AG04449 (cell line): Measurements from ENCODE around the gene CEP83.

ENCODE experiments used
- CTCF ChIA-PET: fragments of 350-600 bp; formaldehyde crosslinking; extraction: SDS; loops from one replicate; lab custom pipeline; 2021; ENCODE audit warnings: antibody characterized with exemption; lab: Yijun Ruan, JAX
- POLR2A ChIA-PET: fragments of 400-600, 350-600 bp; formaldehyde crosslinking; extraction: SDS; loops from one replicate; lab custom pipeline; 2020; ENCODE audit warnings: antibody characterized with exemption, inconsistent platforms; lab: Yijun Ruan, JAX
- DNase-seq: peaks from one replicate; pipeline ENCODE4 v3.0.0-alpha.2; 2010; ENCODE audit warnings: low read depth, low spot score
- H3K4me3 ChIP-seq: 2 replicates; pipeline ENCODE4 v1.5.1; 2011; ENCODE audit warnings: low read depth, mild to moderate bottlenecking, control low read depth, low read length
- TF ChIP-seq, protein P1 (sequence below): IDR thresholded peaks from one replicate; pipeline ENCODE4 v1.5.1; 2011; ENCODE audit warnings: mild to moderate bottlenecking, moderate library complexity, low read length, control low read depth, inconsistent platforms; ENCODE audit not compliant: insufficient read depth; ENCODE audit errors: missing control alignments

Gene CEP83

DNA sequence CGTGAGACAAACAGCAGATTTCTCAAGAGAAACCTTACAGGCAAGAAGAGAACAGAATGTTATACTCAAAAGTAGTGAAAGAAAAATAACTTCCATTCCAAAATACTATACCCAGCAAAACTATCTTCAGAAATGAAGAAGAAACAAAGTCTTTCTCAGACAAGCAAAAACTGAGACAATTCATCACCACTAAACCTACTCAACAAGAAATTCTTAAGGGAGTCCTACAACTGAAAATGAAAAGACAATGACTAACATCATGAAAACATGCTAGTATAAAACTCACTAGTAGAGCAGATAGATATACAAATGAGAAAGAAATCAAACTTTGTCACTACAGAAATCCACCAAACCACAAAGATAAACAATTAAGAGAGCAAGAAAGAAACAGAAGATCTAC is 106.5 kb downstream of the CEP83 start:
- POLR2A ChIA-PET: interaction anchor here (0.6 kb wide), 1 partner anchor 566 kb away, joined by 3 read pairs; no protein-coding TSS in a partner anchor
- no peak for DNase-seq
- CTCF ChIA-PET: no interaction called here
- H3K4me3 ChIP-seq: no peak overlapping the region
- TF ChIP-seq, protein P1, sequence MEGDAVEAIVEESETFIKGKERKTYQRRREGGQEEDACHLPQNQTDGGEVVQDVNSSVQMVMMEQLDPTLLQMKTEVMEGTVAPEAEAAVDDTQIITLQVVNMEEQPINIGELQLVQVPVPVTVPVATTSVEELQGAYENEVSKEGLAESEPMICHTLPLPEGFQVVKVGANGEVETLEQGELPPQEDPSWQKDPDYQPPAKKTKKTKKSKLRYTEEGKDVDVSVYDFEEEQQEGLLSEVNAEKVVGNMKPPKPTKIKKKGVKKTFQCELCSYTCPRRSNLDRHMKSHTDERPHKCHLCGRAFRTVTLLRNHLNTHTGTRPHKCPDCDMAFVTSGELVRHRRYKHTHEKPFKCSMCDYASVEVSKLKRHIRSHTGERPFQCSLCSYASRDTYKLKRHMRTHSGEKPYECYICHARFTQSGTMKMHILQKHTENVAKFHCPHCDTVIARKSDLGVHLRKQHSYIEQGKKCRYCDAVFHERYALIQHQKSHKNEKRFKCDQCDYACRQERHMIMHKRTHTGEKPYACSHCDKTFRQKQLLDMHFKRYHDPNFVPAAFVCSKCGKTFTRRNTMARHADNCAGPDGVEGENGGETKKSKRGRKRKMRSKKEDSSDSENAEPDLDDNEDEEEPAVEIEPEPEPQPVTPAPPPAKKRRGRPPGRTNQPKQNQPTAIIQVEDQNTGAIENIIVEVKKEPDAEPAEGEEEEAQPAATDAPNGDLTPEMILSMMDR: no peak

DNA sequence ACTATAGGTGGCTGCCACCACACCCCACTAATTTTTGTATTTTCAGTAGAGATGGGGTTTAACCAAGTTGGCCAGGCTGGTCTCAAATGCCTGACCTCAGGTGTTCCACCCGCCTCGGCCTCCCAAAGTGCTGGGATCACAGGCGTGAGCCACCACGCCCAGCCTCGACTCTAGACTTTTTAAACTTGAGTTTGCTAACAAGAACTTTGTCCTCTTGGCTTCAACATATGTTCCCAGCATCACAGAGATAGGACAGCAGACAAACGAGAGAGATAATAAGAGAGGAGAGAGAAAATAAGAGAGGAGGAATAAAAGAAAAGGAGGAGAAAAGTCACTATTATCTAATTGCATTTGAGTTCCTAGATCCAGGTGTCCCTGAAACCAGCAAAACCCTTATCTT is 119.1 kb downstream of the CEP83 start:
- TF ChIP-seq, protein P1: no peak
- POLR2A ChIA-PET: no interaction called here
- no peak for DNase-seq
- no peak overlapping the region for H3K4me3 ChIP-seq
- CTCF ChIA-PET: no interaction called here

GRCh38 chr12:94338006-94338794 is 121.5 kb downstream of the CEP83 start:
- no peak overlapping the region for H3K4me3 ChIP-seq
- TF ChIP-seq, protein P1: no peak
- POLR2A ChIA-PET: no interaction called here
- CTCF ChIA-PET: no interaction called here
- no peak for DNase-seq

- TF ChIP-seq, protein P1: no peak
- POLR2A ChIA-PET: no interaction called here
- CTCF ChIA-PET: interaction anchor here (0.9 kb wide), 1 partner anchor 196 kb away, joined by 3 read pairs; no protein-coding TSS in a partner anchor
- DNase-seq: no peak
- H3K4me3 ChIP-seq: no peak overlapping the region
These were observed 123.3 kb downstream of the CEP83 start for GRCh38 chr12:94336211-94336925.

GRCh38 chr12:94333396-94333795 is 126.3 kb downstream of the CEP83 start:
- DNase-seq: no peak
- no peak overlapping the region for H3K4me3 ChIP-seq
- TF ChIP-seq, protein P1: no peak
- POLR2A ChIA-PET: no interaction called here
- CTCF ChIA-PET: no interaction called here

DNA sequence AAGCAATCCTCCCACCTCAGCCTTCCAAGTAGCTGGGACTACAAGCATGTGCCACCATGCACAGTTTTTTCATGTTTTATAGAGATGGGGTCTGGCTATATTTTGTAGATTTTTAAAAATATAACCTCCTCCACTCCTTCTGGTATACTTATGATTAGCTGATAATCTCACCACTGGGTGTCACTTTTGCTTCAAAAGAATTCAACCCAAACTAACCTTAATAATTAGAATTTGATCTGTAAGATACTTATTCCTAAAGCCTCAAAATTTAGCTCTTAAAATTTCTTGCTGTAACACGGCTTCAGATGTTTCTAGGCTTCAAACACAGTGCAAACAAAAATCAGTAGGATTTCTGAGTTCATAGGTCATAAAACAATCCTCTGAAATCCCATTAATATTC is 130.3 kb downstream of the CEP83 start:
- H3K4me3 ChIP-seq: no peak overlapping the region
- no peak for DNase-seq
- CTCF ChIA-PET: interaction anchor here (1.5 kb wide), 1 partner anchor 205 kb away, joined by 4 read pairs; no protein-coding TSS in a partner anchor
- TF ChIP-seq, protein P1: no peak
- POLR2A ChIA-PET: no interaction called here
